ENCODE data around the gene NABP1. TPM values are rescaled to one million over a fixed set of nuclear protein-coding genes. Genes with fewer than 3 reads are reported as not detected.

The NABP1 gene
- total RNA-seq, 1 experiment from 2014 or later = 46.5 TPM

DNA sequence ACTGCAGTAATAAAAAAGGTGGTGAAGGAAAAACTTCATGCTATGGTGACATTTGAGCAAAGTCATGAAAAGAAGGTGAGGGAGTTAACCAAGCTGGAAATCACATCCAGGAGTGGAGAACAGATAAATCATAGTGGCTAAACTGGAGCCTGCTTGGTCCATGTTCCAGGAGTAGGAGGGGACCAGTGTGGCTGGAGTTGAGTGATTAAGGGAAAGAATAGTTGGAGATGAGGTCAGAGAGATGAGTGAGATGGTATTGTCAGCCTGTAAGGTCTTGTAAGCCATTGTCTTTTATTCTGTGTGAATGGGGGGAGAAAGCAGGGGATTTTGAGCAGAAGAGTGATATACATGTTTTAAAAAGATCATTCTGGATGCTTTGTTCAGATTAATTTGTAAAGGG lies 52.3 kb downstream of the NABP1 start:
- no peak overlapping the region for H3K4me3 ChIP-seq
- no peaks in the 10 kb centered on the region for H3K36me3 ChIP-seq (ENCODE audit: low read depth)
- intact Hi-C loops (cut with micrococcal nuclease; ENCODE audit: unreplicated experiment) = no loop called here
- ChIA-PET POLR2A (ENCODE audit: unreplicated experiment) (no interaction called here), CTCF (no interaction called here)
- H3K4me1 ChIP-seq (replicated peaks; ENCODE audit: insufficient read depth) = no peaks in the 10 kb centered on the region
- H4K20me1 ChIP-seq (ENCODE audit: insufficient read depth) = no peaks in the 10 kb centered on the region
- H2AFZ ChIP-seq = no peak overlapping the region
- TF ChIP-seq EZH2 (IDR thresholded peaks at IDR 0.05; ENCODE audit: low read depth) = no peak
- TF ChIP-seq, protein P1, sequence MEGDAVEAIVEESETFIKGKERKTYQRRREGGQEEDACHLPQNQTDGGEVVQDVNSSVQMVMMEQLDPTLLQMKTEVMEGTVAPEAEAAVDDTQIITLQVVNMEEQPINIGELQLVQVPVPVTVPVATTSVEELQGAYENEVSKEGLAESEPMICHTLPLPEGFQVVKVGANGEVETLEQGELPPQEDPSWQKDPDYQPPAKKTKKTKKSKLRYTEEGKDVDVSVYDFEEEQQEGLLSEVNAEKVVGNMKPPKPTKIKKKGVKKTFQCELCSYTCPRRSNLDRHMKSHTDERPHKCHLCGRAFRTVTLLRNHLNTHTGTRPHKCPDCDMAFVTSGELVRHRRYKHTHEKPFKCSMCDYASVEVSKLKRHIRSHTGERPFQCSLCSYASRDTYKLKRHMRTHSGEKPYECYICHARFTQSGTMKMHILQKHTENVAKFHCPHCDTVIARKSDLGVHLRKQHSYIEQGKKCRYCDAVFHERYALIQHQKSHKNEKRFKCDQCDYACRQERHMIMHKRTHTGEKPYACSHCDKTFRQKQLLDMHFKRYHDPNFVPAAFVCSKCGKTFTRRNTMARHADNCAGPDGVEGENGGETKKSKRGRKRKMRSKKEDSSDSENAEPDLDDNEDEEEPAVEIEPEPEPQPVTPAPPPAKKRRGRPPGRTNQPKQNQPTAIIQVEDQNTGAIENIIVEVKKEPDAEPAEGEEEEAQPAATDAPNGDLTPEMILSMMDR (conservative IDR thresholded peaks at IDR 0.05) = no peak
- no peaks in the 10 kb centered on the region for H3K27me3 ChIP-seq (ENCODE audit: insufficient read depth, low read depth)
- H3K79me2 ChIP-seq (ENCODE audit: low read depth) = no peaks in the 10 kb centered on the region
- DNase-seq = no peak
- no peak overlapping the region for H3K27ac ChIP-seq
- no peaks in the 10 kb centered on the region for H3F3A ChIP-seq (ENCODE audit: insufficient read depth, low read depth)
- no peak overlapping the region for H3K4me2 ChIP-seq
- H3K9me3 ChIP-seq (ENCODE audit: insufficient read depth, low read depth) = no peaks in the 10 kb centered on the region
- H3K9me2 ChIP-seq (ENCODE audit: insufficient read depth) = no peaks in the 10 kb centered on the region
- no TSS peak for BruUV-seq (replicated peaks)

Other genes starting within 250 kb of the NABP1 start
- 2.3 and 2.5 TPM in 2 replicates for gene CAVIN2, start 169.0 kb downstream of the NABP1 start, total RNA-seq (2021)